OCI-LY7 (cell line): ENCODE results near the gene SYT7. TPM values are rescaled to one million over a fixed set of nuclear protein-coding genes. Genes with fewer than 3 reads are reported as not detected.
"Not testable (repeated sequence)": the region's sequence is repeated elsewhere in the genome, so short reads cannot be mapped to it uniquely, and the experiment has no call there.

Experiments
- BruUV-seq: library from RNA; stranded (reverse); fragments of 400-500 nt; replicated peaks from 2 replicates; lab custom pipeline; 2021; lab: Mats Ljungman, UMichigan
- CTCF ChIA-PET: fragments of 300-600 bp; sonication (Branson Sonifier 250); formaldehyde crosslinking; loops from one replicate; lab custom pipeline; 2022; ENCODE audit warnings: antibody characterized with exemption; ENCODE audit not compliant: unreplicated experiment; lab: Charles Lee
- POLR2A ChIA-PET: fragments of 300-600 bp; sonication (Branson Sonifier 250); formaldehyde crosslinking; loops from one replicate; lab custom pipeline; 2022; ENCODE audit warnings: antibody characterized with exemption; lab: Charles Lee
- DNase-seq: peaks from one replicate; pipeline ENCODE4 v3.0.0-alpha.2; 2015; ENCODE audit warnings: low spot score
- H2AFZ ChIP-seq: fragments of 200-600 bp; sonication (generic), shearing (Covaris generic); 2 replicates; pipeline ENCODE4 v1.6.1; 2014; ENCODE audit warnings: mild to moderate bottlenecking, antibody characterized with exemption, low read length, moderate library complexity
- H3K27ac ChIP-seq: fragments of 200-600 bp; sonication (generic); 2 replicates; pipeline ENCODE4 v1.5.1; 2014; ENCODE audit warnings: mixed run types, low read depth, mild to moderate bottlenecking, moderate library complexity, low read length, inconsistent platforms; ENCODE audit not compliant: poor library complexity, severe bottlenecking
- H3K36me3 ChIP-seq: fragments of 200-600 bp; sonication (generic); 2 replicates; pipeline ENCODE4 v1.6.1; 2014; ENCODE audit warnings: mild to moderate bottlenecking, antibody characterized with exemption, low read length, moderate library complexity, mixed read lengths; ENCODE audit not compliant: insufficient read depth
- H3K4me1 ChIP-seq: fragments of 200-600 bp; sonication (generic); 2 replicates; pipeline ENCODE4 v1.5.1; 2014; ENCODE audit warnings: mild to moderate bottlenecking, low read length; ENCODE audit not compliant: insufficient read depth, poor library complexity, severe bottlenecking
- H3K4me2 ChIP-seq: fragments of 200-600 bp; sonication (generic); 2 replicates; pipeline ENCODE4 v1.6.1; 2014; ENCODE audit warnings: mild to moderate bottlenecking, low read length
- H3K4me3 ChIP-seq: fragments of 200-600 bp; sonication (generic); 2 replicates; pipeline ENCODE4 v1.5.1; 2014; ENCODE audit warnings: mild to moderate bottlenecking, low read depth, low read length; ENCODE audit not compliant: poor library complexity, severe bottlenecking
- H3K79me2 ChIP-seq: fragments of 200-600 bp; sonication (generic); 2 replicates; pipeline ENCODE4 v1.6.1; 2016; ENCODE audit warnings: low read depth, mild to moderate bottlenecking, low read length, moderate library complexity, mixed read lengths; ENCODE audit not compliant: insufficient read depth
- H3K9me2 ChIP-seq: fragments of 200-600 bp; sonication (generic); 2 replicates; pipeline ENCODE4 v1.6.1; 2016; ENCODE audit warnings: mild to moderate bottlenecking, low read length, mixed read lengths; ENCODE audit not compliant: insufficient read depth
- H3K9me3 ChIP-seq: fragments of 200-600 bp; sonication (generic); 2 replicates; pipeline ENCODE4 v1.6.1; 2014; ENCODE audit warnings: mild to moderate bottlenecking, mixed run types, low read length, mixed read lengths
- H4K20me1 ChIP-seq: fragments of 200-600 bp; sonication (generic); 2 replicates; pipeline ENCODE4 v1.6.1; 2014; ENCODE audit warnings: mild to moderate bottlenecking, antibody characterized with exemption, low read length, moderate library complexity, mixed read lengths; ENCODE audit not compliant: insufficient read depth
- CTCF ChIP-seq: fragments of 200-600 bp; sonication (generic); conservative IDR thresholded peaks from 2 replicates; pipeline ENCODE4 v1.5.1; 2014; ENCODE audit warnings: mild to moderate bottlenecking, antibody characterized with exemption, low read length, moderate library complexity, mixed read lengths
- EZH2phosphoT487 ChIP-seq: fragments of 200-600 bp; sonication (generic); IDR thresholded peaks from 2 replicates; pipeline ENCODE4 v1.6.1; 2018; ENCODE audit warnings: low read depth, borderline replicate concordance, mild to moderate bottlenecking, mixed run types, antibody characterized with exemption, low read length, moderate library complexity, mixed read lengths
- intact Hi-C: fragments of 100-400 bp; cut with micrococcal nuclease; formaldehyde crosslinking; loops from one replicate; pipeline ENCODE4 v1.10.0; 2022; ENCODE audit not compliant: unreplicated experiment
- total RNA-seq, 2 experiments: library from RNA; depleted of rRNA in 1 of 2; stranded (reverse); fragments of >200 nt in 1 of 2; shearing (Covaris generic) in 1 of 2; gene quantifications; 2 replicates each; pipeline ENCODE4 v1.2.3, GENCODE V29; 2014 to 2022

Gene SYT7
- total RNA-seq, 2 experiments from 2014 or later = not detected

DNA sequence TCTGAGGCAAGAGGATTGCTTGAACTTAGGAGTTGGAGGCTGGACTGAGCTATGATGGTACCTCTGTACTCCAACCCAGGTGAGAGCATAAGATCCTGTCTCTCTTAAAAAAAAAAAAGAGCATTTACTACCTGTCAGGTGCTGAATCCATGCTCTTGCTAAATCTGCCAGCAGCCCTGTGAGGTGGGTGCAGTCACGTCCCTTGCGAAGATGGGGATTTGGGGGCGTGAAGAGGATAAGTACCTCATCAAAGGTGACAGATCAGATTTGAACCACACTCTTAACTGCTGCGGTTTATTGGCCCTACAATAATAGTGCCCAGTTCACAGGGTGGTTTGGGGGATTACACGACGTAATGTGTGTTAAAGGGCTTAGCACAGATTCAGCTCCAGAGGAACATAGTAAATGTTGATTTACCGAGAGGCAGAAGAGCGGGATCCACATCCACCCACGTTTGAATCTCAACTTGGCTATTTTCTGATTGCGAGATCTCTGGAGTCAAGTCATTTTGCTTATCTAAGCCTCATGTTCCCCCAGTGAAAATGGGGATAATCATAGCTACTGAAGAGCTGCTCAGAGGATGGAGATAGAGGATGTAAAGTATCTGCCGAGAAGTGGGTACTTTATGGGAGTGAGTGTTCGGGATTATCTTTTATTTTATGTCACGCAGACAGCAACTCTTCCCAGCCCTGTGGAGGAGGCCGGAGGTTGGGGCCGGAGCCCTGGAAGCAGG, 100.4 kb downstream of the SYT7 start:
- Histone ChIP-seq H3K9me3 (no peaks in the 10 kb centered on the region), H3K27ac (no peak overlapping the region), H3K36me3 (no peaks in the 10 kb centered on the region), H3K4me1 (no peaks in the 10 kb centered on the region), H3K9me2 (no peaks in the 10 kb centered on the region), H3K4me3 (no peak overlapping the region), H2AFZ (no peak overlapping the region), H4K20me1 (no peaks in the 10 kb centered on the region), H3K4me2 (no peak overlapping the region), H3K79me2 (no peaks in the 10 kb centered on the region)
- BruUV-seq = no TSS peak
- intact Hi-C loops = no loop called here
- no peak for DNase-seq
- POLR2A ChIA-PET = no interaction called here
- TF ChIP-seq EZH2phosphoT487 (no peak), CTCF (no peak)
- CTCF ChIA-PET = no interaction called here

DNA sequence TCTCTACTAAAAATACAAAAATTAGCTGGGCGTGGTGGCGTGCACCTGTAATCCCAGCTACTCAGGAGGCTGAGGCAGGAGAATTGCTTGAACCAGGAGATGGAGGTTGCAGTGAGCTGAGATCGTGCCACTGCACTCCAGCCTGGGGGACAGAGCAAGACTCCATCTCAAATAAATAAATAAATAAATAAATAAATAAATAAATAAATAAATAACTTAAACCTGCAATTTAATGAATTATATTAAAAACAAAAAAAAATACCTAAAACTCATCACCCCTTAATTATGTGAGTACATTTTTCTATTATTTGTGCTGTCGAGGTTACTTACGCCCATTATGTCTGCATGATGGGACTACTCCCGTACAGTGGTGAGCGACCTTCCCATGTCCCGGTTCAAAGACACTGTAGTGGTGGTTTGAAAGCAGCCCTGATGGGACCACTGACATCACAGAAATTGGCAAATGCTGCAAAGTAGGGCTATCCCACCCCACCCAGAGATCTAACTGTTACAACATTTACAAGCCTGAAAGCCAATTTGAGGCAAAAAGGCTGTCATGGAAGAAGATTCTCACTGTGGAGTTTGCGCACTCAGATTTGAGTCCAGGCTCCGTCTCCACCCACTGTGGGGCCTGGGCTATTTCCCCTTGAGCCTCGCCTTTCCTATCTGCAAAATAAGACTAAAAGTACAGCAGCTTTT, 101.4 kb downstream of the SYT7 start:
- H3K9me2 ChIP-seq, DNase-seq, H3K4me3 ChIP-seq, CTCF ChIA-PET, BruUV-seq, H2AFZ ChIP-seq, POLR2A ChIA-PET, H3K9me3 ChIP-seq, H4K20me1 ChIP-seq, H3K27ac ChIP-seq, H3K36me3 ChIP-seq, H3K79me2 ChIP-seq, H3K4me2 ChIP-seq, H3K4me1 ChIP-seq: not testable (repeated sequence)
- intact Hi-C loops = loop anchor here (5.0 kb wide), 1 partner anchor 158 kb away; no protein-coding TSS in a partner anchor

- no peak overlapping the region for H3K4me3 ChIP-seq
- no peaks in the 10 kb centered on the region for H3K9me3 ChIP-seq
- ChIA-PET CTCF (no interaction called here), POLR2A (interaction anchor here (0.5 to 0.6 kb wide), 2 partner anchors 48 to 160 kb away, joined by 3 to 4 read pairs; partner anchors contain the start of genes CPSF7 and SDHAF2)
- H3K4me2 ChIP-seq = no peak overlapping the region
- intact Hi-C loops = loop anchor here (1.0 to 5.0 kb wide), 2 partner anchors 40 to 160 kb away; no protein-coding TSS in a partner anchor
- no peak overlapping the region for H3K27ac ChIP-seq
- H3K79me2 ChIP-seq = no peaks in the 10 kb centered on the region
- TF ChIP-seq EZH2phosphoT487 (no peak), CTCF (peak; percentile 93)
- no peaks in the 10 kb centered on the region for H3K9me2 ChIP-seq
- no peaks in the 10 kb centered on the region for H3K4me1 ChIP-seq
- H4K20me1 ChIP-seq = no peaks in the 10 kb centered on the region
- no TSS peak for BruUV-seq
- DNase-seq = peak; percentile 52
- H3K36me3 ChIP-seq = peaks cover 6% of the 10 kb centered on the region; the same call in 1 of the 2 replicates
- H2AFZ ChIP-seq = no peak overlapping the region
Observed at GRCh38 chr11:61477727-61478148, 103.1 kb downstream of the SYT7 start.
